HCT116 (cell line): ENCODE measurements around the gene SLC25A36. TPM values are rescaled to one million over a fixed set of nuclear protein-coding genes. Genes with fewer than 3 reads are reported as not detected.
A peak's percentile ranks its signal among the peaks of the same experiment; 100 is the strongest.
"Not testable (repeated sequence)": the region's sequence is repeated elsewhere in the genome, so short reads cannot be mapped to it uniquely, and the experiment has no call there.

Experiments
- ATAC-seq: fragments of 200-7000 bp; cut with Tn5 transposase; 2 replicates; pipeline ENCODE4 v1.9.1; 2020; ENCODE audit warnings: mild to moderate bottlenecking, moderate library complexity
- BruUV-seq: library from RNA; stranded (reverse); fragments of 400-500 nt; replicated peaks from 2 replicates; lab custom pipeline; 2021; lab: Mats Ljungman, UMichigan
- CTCF ChIA-PET: fragments of 300-600 bp; sonication (Branson Sonifier 250); formaldehyde crosslinking; loops from one replicate; lab custom pipeline; 2021; ENCODE audit warnings: antibody characterized with exemption; lab: Charles Lee
- POLR2A ChIA-PET: fragments of 300-600, 350-600 bp; sonication (Branson Sonifier 250); formaldehyde crosslinking; loops from one replicate; lab custom pipeline; 2021; ENCODE audit warnings: antibody characterized with exemption; lab: Charles Lee
- RAD21 ChIA-PET, 2 experiments: fragments of 300-600 bp; sonication (Branson Sonifier 250); formaldehyde crosslinking; loops; one replicate each; lab custom pipeline; 2023; ENCODE audit warnings: low total read pairs in 2 of 2; ENCODE audit not compliant: uncharacterized antibody in 2 of 2, unreplicated experiment in 2 of 2, low non-redundant PET in 1 of 2; lab: Charles Lee
- DNase-seq: peaks from one replicate; pipeline ENCODE4 v3.0.0-alpha.2; 2010; ENCODE audit warnings: low read depth, low spot score
- H2AFZ ChIP-seq: fragments of 200-600 bp; shearing (Covaris generic), sonication (generic); 2 replicates; pipeline ENCODE4 v1.6.1; 2017; ENCODE audit warnings: low read depth, mixed run types, mixed read lengths, antibody characterized with exemption, low read length; ENCODE audit not compliant: poor library complexity, severe bottlenecking
- H3K27ac ChIP-seq: 2 replicates; pipeline ENCODE4 v1.5.1; 2012; ENCODE audit warnings: low read depth, low read length
- H3K27me3 ChIP-seq: fragments of 200-600 bp; sonication (generic); 2 replicates; pipeline ENCODE4 v1.6.1; 2016; ENCODE audit warnings: mixed run types, low read length, mixed read lengths; ENCODE audit not compliant: insufficient read depth
- H3K36me3 ChIP-seq, 2 experiments: fragments of 200-500 bp in 1 of 2; fragments of 200-600 bp in 1 of 2; sonication (Bioruptor generic) in 1 of 2; sonication (generic) in 1 of 2; 2 replicates each; pipeline versions ENCODE4 v1.5.1 to v1.6.1; 2014 to 2016; ENCODE audit warnings: low read length in 2 of 2, inconsistent platforms in 1 of 2, mixed read lengths in 1 of 2, mixed run types in 1 of 2; ENCODE audit not compliant: insufficient read depth in 2 of 2, control insufficient read depth in 1 of 2
- H3K4me1 ChIP-seq, 2 experiments: fragments of 200-600 bp in 1 of 2; sonication (generic) in 1 of 2; 2 replicates each; pipeline versions ENCODE4 v1.5.1 to v1.6.1; 2012 to 2017; ENCODE audit warnings: low read length in 2 of 2, inconsistent platforms in 1 of 2, mild to moderate bottlenecking in 1 of 2, mixed read lengths in 1 of 2, mixed run types in 1 of 2, moderate library complexity in 1 of 2; ENCODE audit not compliant: insufficient read depth in 2 of 2, control insufficient read depth in 1 of 2
- H3K4me2 ChIP-seq: fragments of 200-600 bp; sonication (generic); 2 replicates; pipeline ENCODE4 v1.6.1; 2017; ENCODE audit warnings: mixed run types, low read length, mixed read lengths
- H3K4me3 ChIP-seq, 2 experiments: fragments of 200-600 bp in 1 of 2; sonication (generic) in 1 of 2; replicated peaks in 1 of 2; 2 replicates each; pipeline ENCODE4 v1.5.1; 2011 to 2016; ENCODE audit warnings: low read length in 2 of 2, control low read depth in 1 of 2, low read depth in 1 of 2, mild to moderate bottlenecking in 1 of 2, mixed read lengths in 1 of 2, mixed run types in 1 of 2
- H3K79me2 ChIP-seq: fragments of 200-600 bp; sonication (generic); 2 replicates; pipeline ENCODE4 v1.6.1; 2017; ENCODE audit warnings: mild to moderate bottlenecking, mixed run types, low read length, moderate library complexity, mixed read lengths; ENCODE audit not compliant: insufficient read depth
- H3K9ac ChIP-seq: fragments of 200-600 bp; sonication (generic); 2 replicates; pipeline ENCODE4 v1.6.1; 2016; ENCODE audit warnings: low read length, mixed read lengths
- H3K9me2 ChIP-seq: fragments of 200-600 bp; sonication (generic), shearing (Covaris generic); 2 replicates; pipeline ENCODE4 v1.6.1; 2017; ENCODE audit warnings: mixed run types, mild to moderate bottlenecking, moderate library complexity; ENCODE audit not compliant: insufficient read depth
- H3K9me3 ChIP-seq, 2 experiments: fragments of 200-500 bp in 1 of 2; fragments of 200-600 bp in 1 of 2; sonication (Bioruptor generic) in 1 of 2; sonication (generic) in 1 of 2; 2 replicates each; pipeline ENCODE4 v1.6.1; 2014 to 2017; ENCODE audit warnings: low read length in 2 of 2, mixed read lengths in 2 of 2, inconsistent platforms in 1 of 2, low read depth in 1 of 2, mild to moderate bottlenecking in 1 of 2, mixed run types in 1 of 2, moderate library complexity in 1 of 2; ENCODE audit not compliant: control insufficient read depth in 1 of 2, insufficient read depth in 1 of 2
- H4K20me1 ChIP-seq: fragments of 200-600 bp; sonication (generic), shearing (Covaris generic); 2 replicates; pipeline ENCODE4 v1.6.1; 2017; ENCODE audit warnings: mixed run types, mild to moderate bottlenecking, moderate library complexity; ENCODE audit not compliant: insufficient read depth
- CEBPB ChIP-seq: IDR thresholded peaks from 2 replicates; pipeline ENCODE4 v1.6.1; 2012; ENCODE audit warnings: low read depth
- EGR1 ChIP-seq: IDR thresholded peaks from 2 replicates; pipeline ENCODE4 v1.6.1; 2012; ENCODE audit warnings: low read depth
- ELF1 ChIP-seq: IDR thresholded peaks from 2 replicates; pipeline ENCODE4 v1.6.1; 2012; ENCODE audit warnings: low read depth, borderline replicate concordance
- FOSL1 ChIP-seq: IDR thresholded peaks from 2 replicates; pipeline ENCODE4 v1.6.1; 2012; ENCODE audit warnings: low read depth
- POLR2AphosphoS5 ChIP-seq: IDR thresholded peaks from 2 replicates; pipeline ENCODE4 v1.6.1; 2011; ENCODE audit warnings: mild to moderate bottlenecking, low read depth, low read length, moderate library complexity
- SIN3A ChIP-seq: IDR thresholded peaks from 2 replicates; pipeline ENCODE4 v1.6.1; 2012; ENCODE audit warnings: low read depth
- intact Hi-C: fragments of 100-400 bp; cut with micrococcal nuclease; formaldehyde crosslinking; loops from 2 replicates; pipeline ENCODE4 v1.10.0; 2022
- total RNA-seq: library from RNA; stranded (reverse); gene quantifications from one replicate; pipeline ENCODE4 v1.2.1, GENCODE V29; 2021; ENCODE audit not compliant: unreplicated experiment
- TF ChIP-seq, protein P1 (sequence below): IDR thresholded peaks from 2 replicates; pipeline ENCODE4 v1.6.1; 2012; ENCODE audit warnings: low read depth
- TF ChIP-seq, protein P2 (sequence below): IDR thresholded peaks from 2 replicates; pipeline ENCODE4 v1.6.1; 2012

The SLC25A36 gene
- total RNA-seq, 1 experiment from 2014 or later, result 81.2 TPM

- H4K20me1 ChIP-seq, ATAC-seq, H3K9me3 ChIP-seq, H3K36me3 ChIP-seq, H3K9me2 ChIP-seq, BruUV-seq, H3K4me2 ChIP-seq, H3K27ac ChIP-seq, intact Hi-C loops, H3K4me3 ChIP-seq, H2AFZ ChIP-seq, H3K27me3 ChIP-seq, RAD21 ChIA-PET, DNase-seq, CTCF ChIA-PET, POLR2A ChIA-PET, H3K9ac ChIP-seq: not testable (repeated sequence)
- H3K79me2 ChIP-seq, result peaks cover 22% of the 10 kb centered on the region
- peaks cover 4 to 17% of the 10 kb centered on the region in 2 experiments; a peak in 3 of 4 replicates for H3K4me1 ChIP-seq
These were observed 2.3 kb upstream of the SLC25A36 start for GRCh38 chr3:140939305-140939704.

GRCh38 chr3:140941090-140941433, 574 bp upstream of the SLC25A36 start:
- peak overlapping the region; percentile 65 for H3K27ac ChIP-seq
- peak overlapping the region; percentile 83 for H3K4me2 ChIP-seq
- intact Hi-C loops, result no loop called here
- no peaks in the 10 kb centered on the region for H3K27me3 ChIP-seq
- no peaks in the 10 kb centered on the region for H3K9me2 ChIP-seq
- TF ChIP-seq EGR1 (no peak), FOSL1 (no peak), CEBPB (peak; percentile 47; the same call in 1 of the 2 replicates), SIN3A (no peak), POLR2AphosphoS5 (no peak), ELF1 (no peak; the same call in 1 of the 2 replicates)
- TF ChIP-seq, protein P1, sequence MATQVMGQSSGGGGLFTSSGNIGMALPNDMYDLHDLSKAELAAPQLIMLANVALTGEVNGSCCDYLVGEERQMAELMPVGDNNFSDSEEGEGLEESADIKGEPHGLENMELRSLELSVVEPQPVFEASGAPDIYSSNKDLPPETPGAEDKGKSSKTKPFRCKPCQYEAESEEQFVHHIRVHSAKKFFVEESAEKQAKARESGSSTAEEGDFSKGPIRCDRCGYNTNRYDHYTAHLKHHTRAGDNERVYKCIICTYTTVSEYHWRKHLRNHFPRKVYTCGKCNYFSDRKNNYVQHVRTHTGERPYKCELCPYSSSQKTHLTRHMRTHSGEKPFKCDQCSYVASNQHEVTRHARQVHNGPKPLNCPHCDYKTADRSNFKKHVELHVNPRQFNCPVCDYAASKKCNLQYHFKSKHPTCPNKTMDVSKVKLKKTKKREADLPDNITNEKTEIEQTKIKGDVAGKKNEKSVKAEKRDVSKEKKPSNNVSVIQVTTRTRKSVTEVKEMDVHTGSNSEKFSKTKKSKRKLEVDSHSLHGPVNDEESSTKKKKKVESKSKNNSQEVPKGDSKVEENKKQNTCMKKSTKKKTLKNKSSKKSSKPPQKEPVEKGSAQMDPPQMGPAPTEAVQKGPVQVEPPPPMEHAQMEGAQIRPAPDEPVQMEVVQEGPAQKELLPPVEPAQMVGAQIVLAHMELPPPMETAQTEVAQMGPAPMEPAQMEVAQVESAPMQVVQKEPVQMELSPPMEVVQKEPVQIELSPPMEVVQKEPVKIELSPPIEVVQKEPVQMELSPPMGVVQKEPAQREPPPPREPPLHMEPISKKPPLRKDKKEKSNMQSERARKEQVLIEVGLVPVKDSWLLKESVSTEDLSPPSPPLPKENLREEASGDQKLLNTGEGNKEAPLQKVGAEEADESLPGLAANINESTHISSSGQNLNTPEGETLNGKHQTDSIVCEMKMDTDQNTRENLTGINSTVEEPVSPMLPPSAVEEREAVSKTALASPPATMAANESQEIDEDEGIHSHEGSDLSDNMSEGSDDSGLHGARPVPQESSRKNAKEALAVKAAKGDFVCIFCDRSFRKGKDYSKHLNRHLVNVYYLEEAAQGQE, result no peak
- TF ChIP-seq, protein P2, sequence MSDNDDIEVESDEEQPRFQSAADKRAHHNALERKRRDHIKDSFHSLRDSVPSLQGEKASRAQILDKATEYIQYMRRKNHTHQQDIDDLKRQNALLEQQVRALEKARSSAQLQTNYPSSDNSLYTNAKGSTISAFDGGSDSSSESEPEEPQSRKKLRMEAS, result no peak
- TSS peak; percentile 63 for BruUV-seq
- POLR2A ChIA-PET, result no interaction called here
- peaks cover 40% of the 10 kb centered on the region for H3K79me2 ChIP-seq
- H3K9ac ChIP-seq, result peak overlapping the region; percentile 95
- RAD21 ChIA-PET, result no interaction called here
- CTCF ChIA-PET, result no interaction called here
- no peaks in the 10 kb centered on the region for H3K36me3 ChIP-seq
- peaks cover 4 to 17% of the 10 kb centered on the region in 2 experiments; a peak in 3 of 4 replicates for H3K4me1 ChIP-seq
- H3K4me3 ChIP-seq, result peak overlapping the region; percentile 81 to 87
- DNase-seq (no peak), ATAC-seq (no peak)
- H3K9me3 ChIP-seq, result no peaks in the 10 kb centered on the region
- H4K20me1 ChIP-seq, result peaks cover 14% of the 10 kb centered on the region; the same call in 1 of the 2 replicates
- H2AFZ ChIP-seq, result peak overlapping the region; percentile 98
